ENCODE data around the gene ACBD6. TPM values are rescaled to one million over a fixed set of nuclear protein-coding genes. Genes with fewer than 3 reads are reported as not detected.

The ACBD6 gene
- total RNA-seq, 1 donor from 2014 or later, result 57.5 TPM

GRCh38 chr1:180239145-180240096, 263.0 kb downstream of the ACBD6 start:
- no peak for DNase-seq (ENCODE audit: extremely low spot score, unreplicated experiment)
- Mint-ChIP-seq H3K4me3 (ENCODE audit: unreplicated experiment) (no peak overlapping the region), H3K36me3 (ENCODE audit: unreplicated experiment) (no peaks in the 10 kb centered on the region), H3K9me3 (ENCODE audit: unreplicated experiment) (no peaks in the 10 kb centered on the region), H3K27ac (ENCODE audit: unreplicated experiment) (no peak overlapping the region), H3K4me1 (ENCODE audit: unreplicated experiment) (peaks cover 19% of the 10 kb centered on the region), H3K27me3 (ENCODE audit: unreplicated experiment) (peaks cover 79% of the 10 kb centered on the region)
- no peak for TF ChIP-seq CTCF (IDR thresholded peaks at IDR 0.05)

- no peak for DNase-seq (ENCODE audit: extremely low spot score, unreplicated experiment)
- no peak overlapping the region for H3K4me3 Mint-ChIP-seq (ENCODE audit: unreplicated experiment)
- peaks cover 25% of the 10 kb centered on the region for H3K4me1 Mint-ChIP-seq (ENCODE audit: unreplicated experiment)
- no peak overlapping the region for H3K27ac Mint-ChIP-seq (ENCODE audit: unreplicated experiment)
- H3K36me3 Mint-ChIP-seq (ENCODE audit: unreplicated experiment), result no peaks in the 10 kb centered on the region
- H3K27me3 Mint-ChIP-seq (ENCODE audit: unreplicated experiment), result peaks cover 85% of the 10 kb centered on the region
- H3K9me3 Mint-ChIP-seq (ENCODE audit: unreplicated experiment), result no peaks in the 10 kb centered on the region
- TF ChIP-seq CTCF (IDR thresholded peaks at IDR 0.05), result no peak
Observed at GRCh38 chr1:180238675-180239074, 263.7 kb downstream of the ACBD6 start.

Small RNAs within 50 kb of the gene (microRNA-seq; reads per million reads assigned to microRNA genes)
- gene MIR3121 (ENCODE audit: unreplicated experiment), result not detected

Other genes with a start within 250 kb of the ACBD6 start
- gene OVAAL, start 56.4 kb upstream of the ACBD6 start, total RNA-seq, result not detected in 2 replicates
- gene XPR1, start 129.4 kb upstream of the ACBD6 start, total RNA-seq, result 21.4 and 24.8 TPM in 2 replicates

Data from osteocyte (in vitro differentiated cells).